Cardiac fibroblast (primary cell): ENCODE measurements around the gene POLR2C.
"Not testable (repeated sequence)": the region's sequence is repeated elsewhere in the genome, so short reads cannot be mapped to it uniquely, and the experiment has no call there.

ENCODE experiments used
- DNase-seq, 2 donors: peaks; one replicate each; pipeline versions ENCODE4 v3.0.0 to v3.0.0-alpha.2; 2010; ENCODE audit warnings: low read depth in 2 of 2
- H3K4me3 ChIP-seq, 2 donors: replicated peaks in 1 of 2; 1 replicate in 1 of 2; 2 replicates in 1 of 2; pipeline ENCODE4 v1.5.1; 2011; ENCODE audit warnings: low read depth in 2 of 2, low read length in 2 of 2, mild to moderate bottlenecking in 2 of 2, moderate library complexity in 1 of 2
- CTCF ChIP-seq: IDR thresholded peaks from one replicate; pipeline ENCODE4 v1.5.1; 2011; ENCODE audit warnings: low read depth, mild to moderate bottlenecking, low read length, inconsistent platforms

Gene POLR2C

GRCh38 chr16:57432989-57433388 is 29.5 kb upstream of the POLR2C start:
- no peak overlapping the region for H3K4me3 ChIP-seq
- no peak for TF ChIP-seq CTCF
- no peak for DNase-seq

- H3K4me3 ChIP-seq: no peak overlapping the region
- TF ChIP-seq CTCF: no peak
- no peak for DNase-seq
These were observed 28.5 kb upstream of the POLR2C start for GRCh38 chr16:57434003-57434402.

GRCh38 chr16:57435838-57436237 is 26.6 kb upstream of the POLR2C start:
- DNase-seq: no peak
- no peak for TF ChIP-seq CTCF
- no peak overlapping the region for H3K4me3 ChIP-seq

- not testable (repeated sequence) for DNase-seq
These were observed 22.5 kb upstream of the POLR2C start for GRCh38 chr16:57439947-57440346.

GRCh38 chr16:57440551-57440950 is 21.9 kb upstream of the POLR2C start:
- not testable (repeated sequence) for DNase-seq, H3K4me3 ChIP-seq

More at GRCh38 chr16:57439947-57440346, 22.5 kb upstream of the POLR2C start:
- not testable (repeated sequence) for H3K4me3 ChIP-seq

GRCh38 chr16:57444711-57445110 is 17.8 kb upstream of the POLR2C start:
- no peak overlapping the region for H3K4me3 ChIP-seq
- no peak for TF ChIP-seq CTCF
- DNase-seq: peak; percentile 40 to 72

GRCh38 chr16:57445510-57445909 is 17.0 kb upstream of the POLR2C start:
- H3K4me3 ChIP-seq: no peak overlapping the region
- DNase-seq: no peak
- no peak for TF ChIP-seq CTCF

- H3K4me3 ChIP-seq: peak overlapping the region; percentile 93 to 95
- DNase-seq: peak; percentile 41 to 48
These were observed 15.8 kb upstream of the POLR2C start for GRCh38 chr16:57446531-57447185.

More at GRCh38 chr16:57446531-57447185, 15.8 kb upstream of the POLR2C start:
- TF ChIP-seq CTCF: no peak
